Gastroesophageal sphincter (tissue), 3 donors: ENCODE data around the gene STUB1.

Experiments used
- CTCF ChIP-seq, 4 experiments: fragments of 200-600 bp in 2 of 4; fragments of 450-650 bp in 2 of 4; sonication (generic) in 1 of 4; IDR thresholded peaks; one replicate each; pipeline ENCODE4 v1.5.1; 2017 to 2019; ENCODE audit warnings: antibody characterized with exemption in 4 of 4, mild to moderate bottlenecking in 2 of 4, moderate library complexity in 2 of 4
- POLR2AphosphoS5 ChIP-seq: sonication (generic); formaldehyde crosslinking; IDR thresholded peaks from one replicate; pipeline ENCODE4 v1.6.1; 2017; ENCODE audit warnings: antibody characterized with exemption

GRCh38 chr16:681746-682427, 1.7 kb downstream of the STUB1 start:
- no peak for TF ChIP-seq POLR2AphosphoS5
- no peak for TF ChIP-seq CTCF (IDR thresholded peaks at IDR 0.05)
